Measurements from ENCODE around the gene KHDRBS1.
"Not testable (repeated sequence)": the region's sequence is repeated elsewhere in the genome, so short reads cannot be mapped to it uniquely, and the experiment has no call there.

KHDRBS1 gene

GRCh38 chr1:32014199-32014947 lies 705 bp downstream of the KHDRBS1 start:
- DNase-seq, result peak; percentile 7 to 25

DNA sequence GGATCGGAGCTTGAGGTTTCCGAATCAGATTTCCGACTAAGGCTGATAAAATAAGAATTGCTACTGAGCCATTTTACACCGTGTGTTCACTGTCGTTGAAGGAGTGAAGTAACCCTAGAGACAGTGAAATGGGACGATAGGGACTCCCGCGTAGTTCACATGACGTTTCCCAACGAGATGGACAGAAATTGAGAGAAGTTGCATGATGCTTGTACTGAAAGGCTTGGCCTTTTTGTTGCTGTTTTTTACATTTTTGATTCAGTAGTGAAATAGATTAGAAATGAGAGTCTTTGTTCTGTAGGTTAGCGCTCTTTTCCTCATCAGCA lies 1.2 kb downstream of the KHDRBS1 start:
- DNase-seq, result peak in 1 of 2 donors; percentile 25

- no peak for DNase-seq
Measured at GRCh38 chr1:32020339-32020738, 6.7 kb downstream of the KHDRBS1 start.

DNA sequence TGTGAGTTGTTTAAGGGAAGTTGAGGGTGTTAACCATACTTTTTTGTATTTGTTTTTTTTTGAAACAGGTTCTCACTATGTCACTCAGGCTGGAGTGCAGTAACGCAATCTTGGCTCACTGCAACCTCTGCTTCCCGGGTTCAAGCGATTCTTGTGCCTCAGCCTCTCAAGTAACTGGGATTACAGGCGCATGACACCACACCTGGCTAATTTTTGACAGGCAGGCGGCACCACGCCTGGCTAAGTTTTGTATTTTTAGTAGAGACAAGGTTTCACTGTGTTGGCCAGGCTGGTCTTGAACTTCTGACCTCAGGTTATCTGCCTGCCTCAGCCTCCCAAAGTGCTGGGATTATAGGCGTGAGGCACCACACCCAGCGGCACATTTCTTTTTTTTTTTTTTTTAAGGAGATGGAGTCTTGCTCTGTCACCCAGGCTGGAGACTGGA lies 7.9 kb downstream of the KHDRBS1 start:
- DNase-seq, result not testable (repeated sequence)

DNA sequence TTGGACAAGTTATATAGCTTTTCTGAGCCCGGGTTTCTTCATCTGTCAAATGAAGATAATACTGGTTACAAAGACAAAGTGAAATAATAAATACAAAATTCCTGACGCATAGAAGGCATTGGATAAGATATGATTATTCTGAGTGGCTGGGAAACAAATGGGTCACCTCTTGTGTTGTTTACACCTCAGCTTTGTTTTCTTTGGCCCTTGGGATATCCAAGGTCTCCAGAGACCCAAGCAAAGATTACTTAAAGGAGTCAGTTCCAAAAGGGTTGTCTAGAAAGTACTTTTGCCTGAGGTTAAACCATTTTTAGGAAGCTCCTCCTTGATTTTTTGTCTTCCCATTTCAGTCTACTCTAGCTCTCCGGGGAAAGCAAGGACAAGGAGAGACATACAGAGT lies 9.7 kb downstream of the KHDRBS1 start:
- DNase-seq, result no peak

DNA sequence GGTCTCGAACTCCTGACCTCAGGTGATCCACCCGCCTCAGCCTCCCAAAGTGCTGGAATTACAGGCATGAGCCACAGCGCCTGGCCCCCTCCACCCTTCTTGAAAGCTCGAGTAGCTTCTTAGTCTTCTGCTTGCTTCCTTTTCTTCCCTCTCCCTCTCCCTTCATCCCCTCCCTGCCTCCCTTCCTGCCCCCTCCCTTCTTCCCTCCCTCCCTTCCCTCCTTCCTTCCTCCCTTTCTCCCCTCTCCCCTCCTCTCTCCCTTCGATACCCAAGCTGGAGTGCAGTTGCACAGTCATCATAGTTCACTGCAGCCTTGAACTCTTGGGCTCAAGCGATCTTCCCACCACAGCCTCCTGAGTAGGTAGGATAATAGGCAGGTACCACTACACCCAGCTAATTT lies 11.8 kb downstream of the KHDRBS1 start:
- no peak for DNase-seq

- no peak for DNase-seq
Measured at GRCh38 chr1:32028746-32029145, 15.1 kb downstream of the KHDRBS1 start.

- no peak for DNase-seq
Measured at GRCh38 chr1:32031578-32032274, 18.1 kb downstream of the KHDRBS1 start.

GRCh38 chr1:32032275-32032615 lies 18.6 kb downstream of the KHDRBS1 start:
- DNase-seq, result no peak

- no peak for DNase-seq
Measured at GRCh38 chr1:32035119-32035518, 21.5 kb downstream of the KHDRBS1 start.

DNA sequence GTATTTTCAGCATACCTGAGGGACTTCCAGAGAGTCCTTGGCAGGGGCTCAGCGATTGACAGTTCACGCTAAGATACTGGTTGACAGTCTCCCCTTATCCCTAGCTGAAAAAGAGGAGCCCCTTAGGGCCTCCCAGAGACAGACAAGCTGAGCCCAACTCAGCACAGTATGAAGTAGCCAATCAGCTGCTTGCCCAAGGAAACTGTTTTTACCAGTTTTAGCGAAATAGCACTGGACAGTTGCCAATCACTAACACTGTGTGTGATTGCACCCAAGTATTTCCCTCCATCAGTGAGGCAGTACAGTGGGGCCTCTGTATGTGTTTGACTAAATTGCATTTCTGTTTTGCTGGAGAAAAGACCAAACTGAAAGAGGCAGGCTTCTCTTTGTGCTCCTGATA lies 27.0 kb downstream of the KHDRBS1 start:
- no peak for DNase-seq

DNA sequence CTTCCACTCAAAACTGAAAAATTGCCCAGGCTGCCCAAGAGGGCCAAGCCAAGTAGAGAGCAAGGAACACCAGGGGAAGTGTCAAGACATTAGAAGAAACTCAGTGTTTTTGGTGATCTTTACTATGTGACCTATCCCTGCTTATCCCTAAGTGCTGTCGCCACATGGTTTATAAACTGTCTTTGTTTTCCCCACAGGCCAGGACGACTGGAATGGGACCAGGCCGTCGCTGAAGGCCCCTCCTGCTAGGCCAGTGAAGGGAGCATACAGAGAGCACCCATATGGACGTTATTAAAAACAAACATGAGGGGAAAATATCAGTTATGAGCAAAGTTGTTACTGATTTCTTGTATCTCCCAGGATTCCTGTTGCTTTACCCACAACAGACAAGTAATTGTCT lies 28.7 kb downstream of the KHDRBS1 start:
- no peak for DNase-seq

DNA sequence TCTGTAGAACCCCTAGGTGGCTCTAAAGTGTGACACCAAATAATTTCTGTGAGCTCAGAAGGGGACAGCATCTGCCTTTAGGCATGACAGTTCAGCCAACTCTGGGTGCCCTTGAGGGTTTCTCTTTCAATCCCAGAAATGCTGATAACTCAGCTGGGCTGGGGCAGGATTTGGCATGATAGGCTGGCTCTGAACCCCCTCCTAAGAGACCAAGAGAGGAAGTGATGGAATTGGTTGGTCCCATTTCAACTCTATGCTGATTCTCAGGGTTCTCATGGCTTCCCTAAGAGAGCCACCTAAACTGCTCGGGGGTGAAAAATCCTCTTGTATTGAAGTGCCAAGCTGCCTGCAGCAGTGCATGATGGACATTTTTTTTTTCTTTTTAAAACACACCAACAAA lies 30.6 kb downstream of the KHDRBS1 start:
- DNase-seq, result no peak

DNA sequence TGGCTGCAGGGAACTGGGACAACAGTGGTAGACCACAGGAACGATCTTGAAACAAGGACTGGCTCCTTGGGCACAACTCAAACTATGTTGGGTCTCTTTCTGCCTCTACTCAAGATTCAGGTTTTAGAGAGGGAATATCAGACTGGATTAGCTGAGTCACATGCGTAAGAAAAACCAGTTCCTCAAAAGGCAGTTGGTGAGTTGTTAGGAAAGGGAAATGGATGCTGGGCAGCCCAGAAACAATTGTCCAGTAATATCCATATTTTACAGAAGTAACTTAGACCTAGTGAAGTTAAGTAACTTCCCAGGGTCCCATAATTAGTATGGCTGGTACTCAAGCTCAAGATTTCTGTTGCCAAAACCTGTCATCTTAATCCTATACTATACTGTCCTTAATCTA lies 32.1 kb downstream of the KHDRBS1 start:
- peak in 1 of 2 donors; percentile 2 for DNase-seq

DNA sequence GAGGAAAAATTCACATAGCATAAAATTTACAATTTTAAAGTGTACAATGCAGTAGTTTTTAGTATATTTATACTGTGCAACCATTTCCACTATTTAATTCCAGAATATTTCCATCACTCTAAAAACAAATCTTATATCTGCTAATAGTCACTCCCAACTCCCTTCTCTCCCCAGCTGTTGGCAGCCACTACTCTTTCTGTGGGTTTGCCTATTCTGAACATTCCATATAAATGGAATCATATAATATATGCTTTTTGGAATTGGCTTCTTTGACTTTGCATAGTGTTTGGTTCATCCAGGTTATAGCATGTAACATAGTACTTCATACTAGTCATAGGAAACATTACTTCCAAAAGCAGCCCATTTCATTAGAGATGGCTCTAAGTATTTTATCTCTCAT lies 34.0 kb downstream of the KHDRBS1 start:
- DNase-seq, result no peak

GRCh38 chr1:32048440-32048839 lies 34.8 kb downstream of the KHDRBS1 start:
- DNase-seq, result no peak

- DNase-seq, result no peak
Measured at GRCh38 chr1:32051706-32052105, 38.0 kb downstream of the KHDRBS1 start.

DNA sequence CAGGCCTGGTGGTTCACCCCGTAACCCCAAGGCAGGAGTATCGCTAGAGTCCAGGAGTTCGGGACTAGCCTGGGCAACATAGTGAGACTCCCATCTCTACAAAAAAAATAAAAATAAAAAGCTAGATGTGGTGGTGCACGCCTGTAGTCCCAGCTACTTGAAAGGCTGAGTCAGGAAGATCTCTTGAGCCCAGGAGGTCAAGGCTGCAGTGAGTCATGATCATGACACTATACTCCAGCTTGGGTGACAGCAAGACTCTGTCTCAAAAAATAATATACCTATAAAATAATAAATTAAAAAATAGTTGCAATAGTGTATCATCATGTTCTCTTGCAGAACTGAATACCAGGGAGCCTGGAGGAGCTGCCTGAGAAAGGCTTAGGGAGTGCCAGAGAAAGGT lies 39.2 kb downstream of the KHDRBS1 start:
- DNase-seq, result no peak

GRCh38 chr1:32055416-32055815 lies 41.7 kb downstream of the KHDRBS1 start:
- no peak for DNase-seq

GRCh38 chr1:32056598-32056997 lies 42.9 kb downstream of the KHDRBS1 start:
- no peak for DNase-seq

DNA sequence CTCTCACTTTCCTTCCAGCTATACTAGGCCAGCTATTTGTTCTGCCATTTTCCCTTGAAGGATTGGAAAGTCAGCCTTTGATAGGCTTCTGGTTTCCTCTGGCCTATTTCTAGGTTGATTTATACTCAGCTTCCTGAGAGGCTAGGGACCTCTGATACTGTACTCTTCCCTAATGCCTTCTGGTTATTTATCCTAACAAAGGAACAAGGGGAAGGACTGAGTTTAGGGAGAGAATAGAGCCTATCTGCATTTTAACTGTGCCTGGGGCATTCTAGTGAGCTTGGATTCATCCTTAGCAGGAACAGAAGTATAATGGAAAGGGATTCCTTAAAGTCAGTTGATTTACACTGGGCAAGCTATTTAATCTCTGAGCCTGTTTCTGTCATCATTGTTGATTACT lies 47.2 kb downstream of the KHDRBS1 start:
- DNase-seq, result no peak

DNA sequence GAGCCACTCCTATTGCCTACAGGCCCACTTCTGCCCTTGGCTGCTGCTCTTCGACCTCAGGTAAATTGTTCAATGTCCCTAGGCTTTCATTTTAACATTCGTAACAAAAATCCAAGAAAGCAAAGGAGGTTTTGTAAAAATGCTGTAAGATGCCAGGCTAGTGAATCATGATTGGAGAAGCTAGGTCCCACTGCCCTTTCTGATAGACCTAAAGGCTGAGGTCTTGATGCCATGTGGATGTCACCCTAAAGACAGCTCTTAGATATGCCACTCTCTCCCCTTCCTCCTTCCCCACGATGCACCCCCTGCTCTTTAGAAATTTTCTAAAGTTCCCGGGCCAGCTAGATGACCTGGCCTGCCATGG lies 49.2 kb downstream of the KHDRBS1 start:
- DNase-seq, result no peak

DNA sequence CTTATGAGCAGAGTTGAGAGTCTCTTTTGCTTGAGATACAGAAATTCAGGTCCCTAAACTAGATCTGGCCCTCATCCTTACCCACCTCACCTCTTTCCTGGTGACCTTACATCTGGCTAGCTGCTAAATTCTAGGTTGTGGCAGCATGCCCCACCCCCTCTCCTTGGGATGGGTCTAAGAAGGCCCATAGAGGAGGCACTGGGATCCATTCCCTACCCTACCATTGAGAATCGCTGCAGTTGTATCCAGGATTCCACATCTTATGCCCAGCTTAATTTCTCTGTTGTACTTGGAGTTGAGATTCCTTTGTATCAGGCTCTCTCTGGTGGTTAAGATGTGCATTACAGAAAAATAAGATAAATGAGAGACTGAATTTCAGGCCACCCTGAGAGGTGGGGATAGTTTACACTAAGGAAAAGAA lies 49.6 kb downstream of the KHDRBS1 start:
- peak in 1 of 2 donors; percentile 45 for DNase-seq

GRCh38 chr1:32065613-32066488 lies 52.2 kb downstream of the KHDRBS1 start:
- DNase-seq, result not testable (repeated sequence)
